AG09309 (cell line): Measurements from ENCODE around the gene SOX30.

Source experiments
- DNase-seq: peaks from one replicate; pipeline ENCODE4 v3.0.0-alpha.2; 2010; ENCODE audit warnings: low read depth
- H3K4me3 ChIP-seq: 2 replicates; pipeline ENCODE4 v1.5.1; 2011; ENCODE audit warnings: mild to moderate bottlenecking, low read depth, low read length, moderate library complexity; ENCODE audit not compliant: control insufficient read depth
- TF ChIP-seq, protein P1 (sequence below): IDR thresholded peaks from 2 replicates; pipeline ENCODE4 v1.5.1; 2011; ENCODE audit warnings: mild to moderate bottlenecking, low read depth, low read length, inconsistent platforms; ENCODE audit not compliant: insufficient read depth, control insufficient read depth; ENCODE audit errors: missing control alignments

The SOX30 gene

DNA sequence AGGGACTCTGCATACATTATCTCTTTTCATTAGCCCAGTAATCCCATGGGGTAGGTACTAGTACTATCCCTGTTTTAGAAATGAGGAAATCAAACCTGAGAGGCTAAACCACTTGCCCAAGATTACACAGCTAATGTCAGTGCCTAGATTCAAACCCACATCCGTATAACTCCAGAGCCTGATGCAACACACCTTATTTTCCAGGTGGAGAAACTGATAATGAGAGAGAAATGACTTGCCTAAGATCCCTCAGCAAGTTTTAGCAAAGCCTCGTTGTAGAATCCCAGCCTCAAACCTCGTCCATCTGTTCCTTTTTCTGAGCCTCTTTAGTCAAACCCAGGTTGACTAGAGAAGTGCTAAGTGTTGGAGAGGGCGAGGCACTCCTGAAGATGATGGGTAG lies 75.6 kb downstream of the SOX30 start:
- TF ChIP-seq, protein P1, sequence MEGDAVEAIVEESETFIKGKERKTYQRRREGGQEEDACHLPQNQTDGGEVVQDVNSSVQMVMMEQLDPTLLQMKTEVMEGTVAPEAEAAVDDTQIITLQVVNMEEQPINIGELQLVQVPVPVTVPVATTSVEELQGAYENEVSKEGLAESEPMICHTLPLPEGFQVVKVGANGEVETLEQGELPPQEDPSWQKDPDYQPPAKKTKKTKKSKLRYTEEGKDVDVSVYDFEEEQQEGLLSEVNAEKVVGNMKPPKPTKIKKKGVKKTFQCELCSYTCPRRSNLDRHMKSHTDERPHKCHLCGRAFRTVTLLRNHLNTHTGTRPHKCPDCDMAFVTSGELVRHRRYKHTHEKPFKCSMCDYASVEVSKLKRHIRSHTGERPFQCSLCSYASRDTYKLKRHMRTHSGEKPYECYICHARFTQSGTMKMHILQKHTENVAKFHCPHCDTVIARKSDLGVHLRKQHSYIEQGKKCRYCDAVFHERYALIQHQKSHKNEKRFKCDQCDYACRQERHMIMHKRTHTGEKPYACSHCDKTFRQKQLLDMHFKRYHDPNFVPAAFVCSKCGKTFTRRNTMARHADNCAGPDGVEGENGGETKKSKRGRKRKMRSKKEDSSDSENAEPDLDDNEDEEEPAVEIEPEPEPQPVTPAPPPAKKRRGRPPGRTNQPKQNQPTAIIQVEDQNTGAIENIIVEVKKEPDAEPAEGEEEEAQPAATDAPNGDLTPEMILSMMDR: no peak
- DNase-seq: no peak
- no peak overlapping the region for H3K4me3 ChIP-seq
